NCI-H1694 (cell line): ENCODE measurements around the gene GAS2.
A peak's percentile ranks its signal among the peaks of the same experiment; 100 is the strongest.

Source experiments
- DNase-seq: peaks from one replicate; lab custom pipeline; 2025; lab: John Stamatoyannopoulos, UW

GAS2 gene

GRCh38 chr11:22728600-22729389 is 62.4 kb downstream of the GAS2 start:
- no peak for DNase-seq

- peak; percentile 7 for DNase-seq
Measured at GRCh38 chr11:22730319-22730718, 63.9 kb downstream of the GAS2 start.

- no peak for DNase-seq
Measured at GRCh38 chr11:22732588-22732987, 66.2 kb downstream of the GAS2 start.

- no peak for DNase-seq
Measured at GRCh38 chr11:22733475-22734248, 67.3 kb downstream of the GAS2 start.

GRCh38 chr11:22734628-22735345 is 68.4 kb downstream of the GAS2 start:
- no peak for DNase-seq

- DNase-seq: no peak
Measured at GRCh38 chr11:22742157-22742613, 75.8 kb downstream of the GAS2 start.

GRCh38 chr11:22749536-22749935 is 83.1 kb downstream of the GAS2 start:
- no peak for DNase-seq

- no peak for DNase-seq
Measured at GRCh38 chr11:22752908-22753310, 86.5 kb downstream of the GAS2 start.

GRCh38 chr11:22753416-22753815 is 87.0 kb downstream of the GAS2 start:
- DNase-seq: no peak

GRCh38 chr11:22761066-22761465 is 94.7 kb downstream of the GAS2 start:
- no peak for DNase-seq

- DNase-seq: no peak
Measured at GRCh38 chr11:22763166-22763565, 96.8 kb downstream of the GAS2 start.

- DNase-seq: no peak
Measured at GRCh38 chr11:22764735-22765134, 98.3 kb downstream of the GAS2 start.

GRCh38 chr11:22768281-22768680 is 101.9 kb downstream of the GAS2 start:
- DNase-seq: no peak

- no peak for DNase-seq
Measured at GRCh38 chr11:22769081-22769480, 102.7 kb downstream of the GAS2 start.

GRCh38 chr11:22774716-22775115 is 108.3 kb downstream of the GAS2 start:
- no peak for DNase-seq

GRCh38 chr11:22775248-22775647 is 108.8 kb downstream of the GAS2 start:
- DNase-seq: no peak

GRCh38 chr11:22778642-22779041 is 112.2 kb downstream of the GAS2 start:
- no peak for DNase-seq

GRCh38 chr11:22779850-22780249 is 113.4 kb downstream of the GAS2 start:
- DNase-seq: no peak

GRCh38 chr11:22780952-22781593 is 114.7 kb downstream of the GAS2 start:
- DNase-seq: no peak

- no peak for DNase-seq
Measured at GRCh38 chr11:22785251-22785650, 118.8 kb downstream of the GAS2 start.

GRCh38 chr11:22786475-22786874 is 120.1 kb downstream of the GAS2 start:
- DNase-seq: no peak

- no peak for DNase-seq
Measured at GRCh38 chr11:22787055-22787454, 120.6 kb downstream of the GAS2 start.
